IMR-90 (cell line): Measurements from ENCODE around the gene GALNT8. TPM values are rescaled to one million over a fixed set of nuclear protein-coding genes. Genes with fewer than 3 reads are reported as not detected.

ENCODE experiments used
- polyA plus RNA-seq, 3 experiments: library from polyadenylated mRNA; depleted of rRNA; stranded (reverse); fragments of >200 nt; gene quantifications; 2 replicates each; pipeline ENCODE4 v1.2.3, GENCODE V29; 2012; ENCODE audit warnings: low replicate concordance in 1 of 3
- total RNA-seq: library from RNA; depleted of rRNA; stranded (reverse); fragments of >200 nt; gene quantifications from 2 replicates; pipeline ENCODE4 v1.2.3, GENCODE V29; 2012; rRNA removed

GALNT8 gene
- total and polyA plus RNA-seq, 2 of the 4 experiments (the other 2 are of a cell fraction), result not detected

Other genes with a start within 250 kb of the GALNT8 start
- gene RAD51AP1, start 181.5 kb upstream of the GALNT8 start, total RNA-seq, result 6.5 and 15.3 TPM in 2 replicates
- gene RAD51AP1, start 181.5 kb upstream of the GALNT8 start, polyA plus RNA-seq (2012; rRNA removed), result 9.8 and 10.2 TPM in 2 replicates
- gene DYRK4, start 158.2 kb upstream of the GALNT8 start, total RNA-seq, result 40.5 and 44.6 TPM in 2 replicates
- 63.1 and 71.6 TPM in 2 replicates for gene DYRK4, start 158.2 kb upstream of the GALNT8 start, polyA plus RNA-seq (2012; rRNA removed)
- 0.54 and 0.56 TPM in 2 replicates for gene AKAP3, start 71.3 kb upstream of the GALNT8 start, total RNA-seq
- gene AKAP3, start 71.3 kb upstream of the GALNT8 start, polyA plus RNA-seq (2012; rRNA removed), result 0.22 and 0.55 TPM in 2 replicates
- 112 and 124 TPM in 2 replicates for gene NDUFA9, start 71.3 kb upstream of the GALNT8 start, total RNA-seq
- gene NDUFA9, start 71.3 kb upstream of the GALNT8 start, polyA plus RNA-seq (2012; rRNA removed), result 63.2 and 71.0 TPM in 2 replicates
- not detected in 2 replicates for gene KCNA1, start 189.5 kb downstream of the GALNT8 start, total RNA-seq
- gene KCNA1, start 189.5 kb downstream of the GALNT8 start, polyA plus RNA-seq (2012; rRNA removed), result not detected in 2 replicates